ENCODE data around the gene TMA7.
"Not testable (repeated sequence)": the region's sequence is repeated elsewhere in the genome, so short reads cannot be mapped to it uniquely, and the experiment has no call there.

The TMA7 gene

DNA sequence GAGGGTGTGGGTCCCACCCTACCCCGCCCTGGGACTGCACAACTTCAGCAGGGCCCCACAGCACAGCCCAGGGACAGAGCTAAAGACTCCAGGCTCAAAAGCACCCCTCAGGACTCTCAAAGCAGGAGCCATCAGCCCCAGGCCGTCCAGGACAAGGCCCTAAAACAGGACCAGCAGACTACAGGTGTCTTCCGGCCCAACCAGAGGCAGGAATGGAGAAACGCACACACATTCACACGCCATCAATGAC lies 32.5 kb downstream of the TMA7 start:
- Mint-ChIP-seq H3K4me1 (ENCODE audit: low read depth) (peaks cover 52% of the 10 kb centered on the region), H3K27me3 (ENCODE audit: low read depth) (no peaks in the 10 kb centered on the region), H3K27ac (peak overlapping the region; percentile 96), H3K9me3 (no peaks in the 10 kb centered on the region), H3K36me3 (ENCODE audit: low read depth) (peaks cover 34% of the 10 kb centered on the region), H3K4me3 (peak overlapping the region; percentile 85)

DNA sequence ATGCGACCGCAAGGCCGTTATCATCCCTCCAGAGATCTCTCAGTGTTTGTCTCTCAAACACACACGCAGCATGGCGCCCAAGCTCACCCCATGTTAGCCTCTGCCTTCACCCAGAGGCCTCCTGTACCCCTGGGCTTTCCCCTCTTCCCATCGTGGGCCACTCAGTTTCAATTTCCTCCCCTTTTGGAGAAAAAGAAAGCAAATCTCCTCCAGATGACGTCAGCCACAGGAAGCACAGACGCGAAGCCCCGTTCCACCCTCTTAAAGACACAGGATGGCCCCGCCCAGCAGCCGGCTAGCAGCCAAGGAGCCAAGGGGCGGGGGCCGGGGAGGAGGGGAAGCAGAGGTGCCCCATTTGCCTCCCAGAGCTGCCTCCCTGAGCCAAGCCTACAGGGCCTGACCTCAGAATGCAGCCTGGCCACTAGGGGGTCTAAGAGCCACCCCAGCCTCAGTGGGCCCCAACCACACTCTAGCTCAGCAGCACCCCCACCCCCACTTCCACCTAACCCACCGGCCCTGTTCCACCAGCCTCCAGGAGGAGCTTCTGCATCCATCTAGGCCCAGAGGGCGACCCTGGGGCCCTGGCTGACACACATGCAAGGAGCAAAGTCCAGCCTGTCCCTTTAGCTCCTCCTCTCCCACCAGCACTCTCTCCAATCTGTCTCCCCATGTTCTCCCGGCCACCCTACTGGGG lies 33.0 kb downstream of the TMA7 start:
- Mint-ChIP-seq H3K27ac (peak overlapping the region; percentile 96), H3K4me3 (peak overlapping the region; percentile 85), H3K27me3 (ENCODE audit: low read depth) (no peaks in the 10 kb centered on the region), H3K4me1 (ENCODE audit: low read depth) (peaks cover 52% of the 10 kb centered on the region), H3K36me3 (ENCODE audit: low read depth) (peaks cover 31% of the 10 kb centered on the region), H3K9me3 (no peaks in the 10 kb centered on the region)

DNA sequence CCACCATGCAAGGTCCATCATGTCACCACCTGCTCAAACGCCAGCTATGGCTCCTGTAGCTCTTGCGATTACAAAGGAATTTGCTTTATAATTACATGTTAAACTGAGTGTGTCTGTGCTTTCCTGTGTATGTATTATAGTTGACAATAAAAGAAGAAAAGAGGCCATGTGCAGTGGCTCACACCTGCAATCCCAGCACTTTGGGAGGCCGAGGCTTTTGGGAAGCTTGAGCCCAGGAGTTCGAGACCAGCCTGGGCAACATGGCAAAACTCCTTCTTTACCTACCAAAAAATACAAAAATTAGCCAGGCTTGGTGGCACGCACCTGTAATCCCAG lies 33.5 kb downstream of the TMA7 start:
- H3K4me3 Mint-ChIP-seq, result peak overlapping the region; percentile 85
- H3K27ac Mint-ChIP-seq, result peak overlapping the region; percentile 96
- H3K36me3 Mint-ChIP-seq (ENCODE audit: low read depth), result peaks cover 34% of the 10 kb centered on the region
- no peaks in the 10 kb centered on the region for H3K9me3 Mint-ChIP-seq
- peaks cover 54% of the 10 kb centered on the region for H3K4me1 Mint-ChIP-seq (ENCODE audit: low read depth)
- no peaks in the 10 kb centered on the region for H3K27me3 Mint-ChIP-seq (ENCODE audit: low read depth)

DNA sequence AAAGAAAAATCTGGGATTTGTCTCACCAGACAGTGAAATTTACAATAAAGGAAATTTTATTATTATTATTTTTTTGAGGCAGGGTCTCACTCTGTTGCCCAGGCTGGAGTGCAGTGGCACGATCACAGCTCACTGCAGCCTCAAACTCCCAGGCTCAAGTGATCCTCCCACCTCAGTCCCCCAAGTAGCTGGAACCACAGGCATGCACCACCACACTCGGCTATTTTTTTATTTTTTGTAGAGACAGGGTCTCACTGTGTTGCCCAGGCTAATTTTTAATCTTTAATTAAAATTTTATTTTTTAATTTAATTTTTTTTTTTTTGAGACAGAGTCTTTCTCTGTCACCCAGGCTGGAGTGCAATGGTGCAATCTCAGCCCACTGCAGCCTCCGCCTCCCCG lies 34.0 kb downstream of the TMA7 start:
- not testable (repeated sequence) for H3K9me3 Mint-ChIP-seq; H3K27me3 Mint-ChIP-seq (ENCODE audit: low read depth); H3K4me3 Mint-ChIP-seq
- Mint-ChIP-seq H3K27ac (peak overlapping the region; percentile 96), H3K36me3 (ENCODE audit: low read depth) (peaks cover 34% of the 10 kb centered on the region), H3K4me1 (ENCODE audit: low read depth) (peaks cover 54% of the 10 kb centered on the region)

DNA sequence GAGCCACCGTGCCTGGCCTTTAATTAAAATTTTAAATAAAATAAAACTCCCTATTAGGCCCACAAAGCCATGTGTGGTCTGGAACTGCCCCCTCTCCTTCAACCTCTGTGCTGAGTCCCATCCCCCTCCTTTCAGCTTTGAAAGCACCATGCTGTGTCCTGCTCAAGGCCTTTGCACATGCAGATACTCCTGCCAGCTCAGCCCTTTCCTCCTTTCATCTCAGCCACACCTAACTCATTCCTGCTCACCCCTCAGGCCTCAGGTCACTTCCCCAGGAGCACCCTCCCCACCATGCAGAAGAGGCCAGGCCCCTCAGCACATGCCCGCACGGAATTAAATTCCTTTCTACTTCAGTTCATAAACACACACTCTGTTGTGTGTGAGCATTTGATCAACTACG lies 34.6 kb downstream of the TMA7 start:
- no peaks in the 10 kb centered on the region for H3K9me3 Mint-ChIP-seq
- H3K4me1 Mint-ChIP-seq (ENCODE audit: low read depth), result peaks cover 51% of the 10 kb centered on the region
- no peaks in the 10 kb centered on the region for H3K27me3 Mint-ChIP-seq (ENCODE audit: low read depth)
- H3K4me3 Mint-ChIP-seq, result peak overlapping the region; percentile 45
- peaks cover 32% of the 10 kb centered on the region for H3K36me3 Mint-ChIP-seq (ENCODE audit: low read depth)
- peak overlapping the region; percentile 87 for H3K27ac Mint-ChIP-seq

DNA sequence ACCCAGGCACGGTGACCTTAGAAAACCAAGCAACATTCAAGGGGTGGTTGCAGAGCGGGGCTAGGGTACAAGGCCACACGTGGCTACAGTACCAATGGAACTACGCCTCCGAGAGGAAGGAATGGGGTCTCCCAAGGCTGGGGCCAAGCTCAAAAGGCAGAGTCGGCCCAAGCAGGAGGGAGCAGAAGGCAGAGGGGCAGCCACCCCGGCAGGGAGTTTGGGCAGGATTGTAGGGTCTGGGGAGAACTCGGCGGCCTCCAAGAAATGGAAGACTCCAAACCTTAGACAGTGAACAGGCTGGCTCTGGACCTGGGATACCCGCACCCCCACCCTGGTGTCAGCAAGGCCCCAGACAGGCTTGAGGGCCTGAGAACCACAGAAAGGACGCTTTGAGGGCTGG lies 35.1 kb downstream of the TMA7 start:
- H3K36me3 Mint-ChIP-seq (ENCODE audit: low read depth), result peaks cover 30% of the 10 kb centered on the region
- no peaks in the 10 kb centered on the region for H3K27me3 Mint-ChIP-seq (ENCODE audit: low read depth)
- peaks cover 49% of the 10 kb centered on the region for H3K4me1 Mint-ChIP-seq (ENCODE audit: low read depth)
- H3K9me3 Mint-ChIP-seq, result no peaks in the 10 kb centered on the region
- H3K27ac Mint-ChIP-seq, result peak overlapping the region; percentile 87
- peak overlapping the region; percentile 45 for H3K4me3 Mint-ChIP-seq

DNA sequence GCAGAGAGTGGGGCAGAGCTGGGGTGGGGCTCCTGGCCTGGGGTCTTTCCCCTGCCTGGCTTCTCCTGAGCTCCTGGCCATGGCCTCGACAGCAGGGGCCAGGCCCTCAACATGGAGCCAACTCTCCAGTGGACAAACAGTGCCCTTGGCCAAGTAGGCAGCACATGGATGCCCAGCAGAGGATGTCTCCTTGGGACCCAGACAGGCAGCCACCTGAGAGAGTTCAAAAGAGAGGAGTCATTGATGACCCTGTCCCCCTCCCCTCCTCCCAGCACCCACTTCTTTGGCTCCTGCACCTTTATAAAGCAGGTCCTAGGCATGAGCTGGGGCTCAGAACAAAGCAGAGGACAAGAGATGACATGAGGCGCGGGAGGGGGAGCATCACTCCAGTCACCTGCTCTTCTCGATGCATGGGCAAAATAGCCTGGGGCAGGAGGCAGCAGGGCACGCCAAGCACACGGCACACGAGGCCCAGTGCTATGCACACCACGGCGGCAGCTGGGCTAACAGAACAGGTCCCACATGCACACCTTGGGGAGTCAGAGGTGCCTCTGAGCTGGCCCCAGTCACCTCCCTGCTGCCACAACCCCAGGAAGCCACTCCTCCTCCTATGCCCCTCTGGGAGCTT lies 36.5 kb downstream of the TMA7 start:
- Mint-ChIP-seq H3K4me3 (no peak overlapping the region), H3K27ac (peak overlapping the region; percentile 77), H3K27me3 (ENCODE audit: low read depth) (no peaks in the 10 kb centered on the region), H3K9me3 (no peaks in the 10 kb centered on the region), H3K36me3 (ENCODE audit: low read depth) (peaks cover 31% of the 10 kb centered on the region), H3K4me1 (ENCODE audit: low read depth) (peaks cover 45% of the 10 kb centered on the region)

DNA sequence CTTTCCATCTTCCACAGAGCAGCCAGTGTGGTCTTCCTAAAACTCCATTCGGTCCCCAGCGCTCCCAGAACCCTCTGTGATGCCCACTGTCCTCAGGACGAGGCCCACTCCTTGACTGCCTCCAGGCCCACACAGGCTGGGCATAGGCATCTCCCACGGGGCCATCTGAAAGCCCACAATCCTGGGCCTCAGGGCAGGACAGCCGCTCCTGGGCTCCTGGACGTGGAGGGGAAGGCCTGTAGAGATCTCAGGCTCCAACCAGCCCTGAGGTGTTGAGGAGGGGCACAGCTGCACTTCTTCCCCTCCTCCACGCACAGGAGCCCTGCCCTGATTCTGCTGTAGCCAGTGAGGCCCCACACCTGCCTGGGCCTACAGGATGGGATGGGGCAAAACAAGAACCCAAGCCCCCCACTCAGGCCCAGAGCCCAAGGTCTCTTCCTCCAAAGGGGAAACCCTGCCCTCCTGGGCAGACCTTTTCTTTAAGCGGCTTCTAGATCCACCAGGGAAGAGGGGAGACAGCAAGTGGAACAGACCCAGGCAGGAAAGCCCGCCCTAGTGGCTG lies 38.0 kb downstream of the TMA7 start:
- H3K36me3 Mint-ChIP-seq (ENCODE audit: low read depth), result peaks cover 27% of the 10 kb centered on the region
- H3K4me3 Mint-ChIP-seq, result peak overlapping the region; percentile 99
- peaks cover 41% of the 10 kb centered on the region for H3K4me1 Mint-ChIP-seq (ENCODE audit: low read depth)
- no peaks in the 10 kb centered on the region for H3K27me3 Mint-ChIP-seq (ENCODE audit: low read depth)
- no peaks in the 10 kb centered on the region for H3K9me3 Mint-ChIP-seq
- peak overlapping the region; percentile 98 for H3K27ac Mint-ChIP-seq

DNA sequence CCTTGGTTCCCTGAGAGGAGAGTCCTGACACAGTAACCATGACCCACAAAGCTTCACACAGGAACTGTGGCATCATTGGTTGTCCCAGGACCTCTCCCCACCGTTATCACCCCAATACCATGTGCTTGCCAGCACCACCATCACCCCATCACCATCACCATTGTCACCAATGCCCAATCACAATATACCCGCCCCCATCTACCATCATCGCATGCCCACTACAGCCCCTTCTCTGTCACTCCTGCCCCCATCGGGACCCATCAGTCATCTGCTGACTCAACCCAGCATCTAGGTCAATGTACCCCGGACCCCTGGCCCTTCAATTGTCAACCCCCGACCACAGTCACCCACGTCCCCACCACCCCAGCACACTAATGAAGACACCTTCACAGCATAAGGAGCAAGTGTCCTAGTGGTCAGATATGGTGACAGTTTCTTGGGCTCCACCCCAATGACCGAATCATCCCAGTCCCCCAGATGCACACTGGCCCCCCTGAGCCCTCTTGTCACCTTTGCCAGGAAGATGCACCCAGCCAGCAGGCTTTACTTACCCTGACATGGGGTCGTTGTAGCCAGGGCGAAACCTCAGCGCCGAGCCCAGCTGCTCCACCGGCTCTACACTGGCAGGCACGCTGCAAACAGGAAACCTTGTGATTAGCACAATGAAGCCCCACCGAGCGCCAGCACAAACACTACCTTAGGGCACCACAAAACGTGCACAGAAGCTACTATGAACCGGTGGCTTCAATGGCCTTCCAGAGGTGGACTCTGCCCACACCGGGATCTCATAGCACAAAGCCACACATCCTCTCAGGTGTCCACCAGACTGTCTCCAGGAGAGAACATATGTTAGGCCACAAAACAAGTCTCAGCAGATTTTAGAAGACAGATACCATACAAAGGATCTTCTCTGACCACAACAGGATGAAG lies 38.8 kb downstream of the TMA7 start:
- Mint-ChIP-seq H3K9me3 (no peaks in the 10 kb centered on the region), H3K36me3 (ENCODE audit: low read depth) (peaks cover 28% of the 10 kb centered on the region), H3K27ac (peak overlapping the region; percentile 98), H3K4me3 (peak overlapping the region; percentile 99), H3K27me3 (ENCODE audit: low read depth) (no peaks in the 10 kb centered on the region), H3K4me1 (ENCODE audit: low read depth) (peaks cover 34% of the 10 kb centered on the region)

DNA sequence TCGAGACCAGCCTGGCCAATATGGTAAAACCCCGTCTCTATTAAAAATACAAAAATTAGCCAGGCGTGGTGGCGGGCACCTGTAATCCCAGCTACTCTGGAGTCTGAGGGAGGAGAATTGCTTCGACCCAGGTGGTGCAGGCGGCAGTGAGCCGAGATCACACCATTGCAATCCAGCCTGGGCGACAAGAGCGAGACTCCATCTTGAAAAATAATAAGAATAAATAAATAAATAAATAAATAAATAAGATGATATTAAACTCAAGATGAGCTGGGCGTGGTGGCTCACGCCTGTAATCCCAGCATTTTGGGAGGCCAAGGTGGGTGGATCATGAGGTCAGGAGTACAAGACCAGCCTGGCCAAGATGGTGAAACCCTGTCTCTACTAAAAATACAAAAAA lies 40.8 kb downstream of the TMA7 start:
- H3K9me3 Mint-ChIP-seq; H3K27ac Mint-ChIP-seq; H3K27me3 Mint-ChIP-seq (ENCODE audit: low read depth); H3K4me3 Mint-ChIP-seq: not testable (repeated sequence)
- H3K4me1 Mint-ChIP-seq (ENCODE audit: low read depth), result peaks cover 23% of the 10 kb centered on the region
- peaks cover 22% of the 10 kb centered on the region for H3K36me3 Mint-ChIP-seq (ENCODE audit: low read depth)

DNA sequence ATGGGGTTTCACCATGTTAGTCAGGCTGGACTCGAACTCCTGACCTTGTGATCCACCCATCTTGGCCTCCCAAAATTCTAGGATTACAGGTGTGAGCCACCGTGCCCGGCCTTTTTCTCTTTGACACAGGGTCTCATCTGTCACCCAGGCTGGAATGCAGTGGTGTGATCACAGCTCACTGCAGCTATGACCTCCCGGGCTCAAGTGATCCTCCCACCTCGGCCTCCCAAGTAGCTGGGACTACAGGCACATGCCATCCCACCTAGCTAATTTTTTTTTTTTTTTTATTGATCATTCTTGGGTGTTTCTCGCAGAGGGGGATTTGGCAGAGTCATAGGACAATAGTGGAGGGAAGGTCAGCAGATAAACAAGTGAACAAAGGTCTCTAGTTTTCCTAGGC lies 42.8 kb downstream of the TMA7 start:
- H3K36me3 Mint-ChIP-seq (ENCODE audit: low read depth), result peaks cover 19% of the 10 kb centered on the region
- H3K27ac Mint-ChIP-seq; H3K4me3 Mint-ChIP-seq; H3K9me3 Mint-ChIP-seq; H3K27me3 Mint-ChIP-seq (ENCODE audit: low read depth): not testable (repeated sequence)
- H3K4me1 Mint-ChIP-seq (ENCODE audit: low read depth), result peaks cover 19% of the 10 kb centered on the region

DNA sequence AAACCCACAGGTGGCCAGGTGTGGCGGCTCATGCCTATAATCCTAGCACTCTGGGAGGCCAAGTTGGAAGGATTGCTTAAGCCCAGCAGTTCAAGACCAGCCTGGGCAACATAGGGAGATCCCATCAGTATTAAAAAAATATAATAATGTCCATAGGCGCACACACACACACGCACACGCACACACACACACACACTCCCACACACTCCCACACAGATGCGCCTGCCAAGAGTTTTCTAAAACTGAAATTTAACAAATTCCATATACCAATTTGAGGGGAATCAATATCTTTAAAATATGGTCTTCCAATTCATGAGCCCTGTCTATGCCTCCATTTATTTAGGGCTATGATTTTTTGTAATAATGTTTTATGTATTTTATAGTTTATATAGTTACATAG lies 46.9 kb downstream of the TMA7 start:
- Mint-ChIP-seq H3K36me3 (ENCODE audit: low read depth) (peaks cover 8% of the 10 kb centered on the region), H3K27me3 (ENCODE audit: low read depth) (no peaks in the 10 kb centered on the region), H3K4me1 (ENCODE audit: low read depth) (peaks cover 2% of the 10 kb centered on the region), H3K27ac (no peak overlapping the region), H3K9me3 (no peaks in the 10 kb centered on the region), H3K4me3 (no peak overlapping the region)

DNA sequence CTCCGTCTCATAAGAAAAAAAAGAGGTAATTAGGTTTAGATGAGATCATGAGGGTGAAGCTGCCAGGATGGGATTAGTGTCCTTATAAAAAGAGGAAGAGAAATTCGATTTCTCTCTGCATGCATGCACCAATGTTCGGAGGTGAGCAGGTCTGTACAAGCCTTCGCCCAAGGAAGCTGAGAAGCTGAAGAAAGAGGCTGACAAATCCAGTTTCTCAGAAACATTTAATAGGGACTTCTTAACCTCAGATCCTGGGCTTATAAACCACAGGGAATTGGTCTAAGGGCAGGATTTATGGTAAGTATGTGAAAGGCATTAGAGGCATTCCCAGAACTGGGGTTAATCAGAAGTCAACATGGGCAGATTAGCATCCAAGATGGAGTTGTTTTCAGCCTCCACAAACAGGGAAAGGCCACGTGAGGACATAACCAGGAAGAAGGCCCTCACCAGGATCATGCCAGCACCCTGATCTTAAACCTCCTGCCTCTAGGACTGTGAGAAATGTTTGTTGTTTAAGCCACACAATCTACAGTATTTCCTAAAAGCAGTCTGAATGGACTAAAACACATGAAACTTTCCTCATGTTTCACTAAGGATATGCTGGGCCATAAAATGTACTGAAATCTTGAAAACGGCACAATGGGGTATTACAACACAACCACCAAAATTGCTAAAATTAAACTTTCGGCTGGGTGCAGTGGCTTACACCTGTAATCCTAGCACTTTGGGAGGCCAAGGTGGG lies 52.6 kb downstream of the TMA7 start:
- Mint-ChIP-seq H3K27ac (no peak overlapping the region), H3K36me3 (ENCODE audit: low read depth) (peaks cover 8% of the 10 kb centered on the region), H3K4me1 (ENCODE audit: low read depth) (peaks cover 2% of the 10 kb centered on the region), H3K27me3 (ENCODE audit: low read depth) (no peaks in the 10 kb centered on the region), H3K9me3 (no peaks in the 10 kb centered on the region), H3K4me3 (no peak overlapping the region)

DNA sequence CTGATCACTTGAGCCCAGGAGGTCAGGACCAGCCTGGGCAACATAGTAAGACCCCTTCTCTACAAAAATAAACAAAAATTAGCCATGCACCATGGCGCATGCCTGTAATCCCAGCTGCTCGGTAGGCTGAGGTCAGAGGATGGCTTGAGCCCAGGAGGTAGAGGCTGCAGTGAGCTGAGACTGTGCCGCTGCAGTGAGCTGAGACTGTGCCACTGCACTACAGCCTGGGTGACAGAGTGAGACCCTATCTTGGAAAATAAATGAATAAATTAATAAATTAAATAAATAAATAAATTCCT lies 53.1 kb downstream of the TMA7 start:
- Mint-ChIP-seq H3K9me3 (no peaks in the 10 kb centered on the region), H3K27ac (no peak overlapping the region), H3K27me3 (ENCODE audit: low read depth) (no peaks in the 10 kb centered on the region), H3K4me1 (ENCODE audit: low read depth) (peaks cover 4% of the 10 kb centered on the region), H3K4me3 (no peak overlapping the region), H3K36me3 (ENCODE audit: low read depth) (peaks cover 10% of the 10 kb centered on the region)

Data from T-helper 1 cell treated with Interleukin-12 subunit alpha and Interleukin-12 subunit beta and Interleukin-4 antibody, amounts not matched to agents 30 μg/mL and 1 μg/mL, for 36 hours (primary cell).